Measurements from ENCODE around the gene USP24.
A peak's percentile ranks its signal among the peaks of the same experiment; 100 is the strongest.
"Not testable (repeated sequence)": the region's sequence is repeated elsewhere in the genome, so short reads cannot be mapped to it uniquely, and the experiment has no call there.

The USP24 gene

DNA sequence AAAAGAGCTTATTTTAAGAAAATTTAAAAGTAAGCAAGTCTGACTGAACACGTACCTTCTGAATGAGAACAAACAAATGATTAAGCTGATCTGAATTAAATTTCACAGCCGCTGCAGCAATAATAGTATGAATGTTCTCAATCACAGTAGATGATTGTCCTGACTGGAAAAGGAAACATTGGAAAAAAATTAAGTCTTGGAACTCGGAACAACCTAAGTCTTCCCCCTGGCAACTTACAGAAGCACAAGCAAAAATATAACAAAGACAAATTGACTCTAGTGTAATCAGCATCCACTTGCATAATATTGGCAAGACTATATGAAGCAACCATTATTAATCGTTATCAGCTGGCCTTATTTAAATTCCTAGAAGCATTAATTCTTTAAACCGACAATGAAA, 60.5 kb downstream of the USP24 start:
- no peak for DNase-seq

DNA sequence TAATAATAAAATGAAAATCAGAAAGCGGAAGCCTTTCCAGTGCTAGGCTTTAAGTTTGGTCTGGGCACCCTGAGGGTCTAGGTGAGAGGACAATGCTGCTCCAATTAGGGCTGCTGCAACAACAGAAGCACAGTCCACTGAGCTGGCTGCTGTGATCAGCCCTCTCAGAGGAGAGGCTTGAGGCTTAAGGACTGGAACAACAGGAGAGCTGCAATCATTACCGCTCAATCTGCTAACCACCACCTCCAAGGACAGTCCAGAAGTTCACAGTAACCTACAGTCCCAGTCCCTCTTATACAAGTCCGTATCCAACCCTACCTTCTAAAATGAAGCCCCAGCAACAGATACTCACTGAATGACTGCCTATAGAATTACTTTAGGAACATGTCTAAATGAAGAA, 62.1 kb downstream of the USP24 start:
- no peak for DNase-seq

DNA sequence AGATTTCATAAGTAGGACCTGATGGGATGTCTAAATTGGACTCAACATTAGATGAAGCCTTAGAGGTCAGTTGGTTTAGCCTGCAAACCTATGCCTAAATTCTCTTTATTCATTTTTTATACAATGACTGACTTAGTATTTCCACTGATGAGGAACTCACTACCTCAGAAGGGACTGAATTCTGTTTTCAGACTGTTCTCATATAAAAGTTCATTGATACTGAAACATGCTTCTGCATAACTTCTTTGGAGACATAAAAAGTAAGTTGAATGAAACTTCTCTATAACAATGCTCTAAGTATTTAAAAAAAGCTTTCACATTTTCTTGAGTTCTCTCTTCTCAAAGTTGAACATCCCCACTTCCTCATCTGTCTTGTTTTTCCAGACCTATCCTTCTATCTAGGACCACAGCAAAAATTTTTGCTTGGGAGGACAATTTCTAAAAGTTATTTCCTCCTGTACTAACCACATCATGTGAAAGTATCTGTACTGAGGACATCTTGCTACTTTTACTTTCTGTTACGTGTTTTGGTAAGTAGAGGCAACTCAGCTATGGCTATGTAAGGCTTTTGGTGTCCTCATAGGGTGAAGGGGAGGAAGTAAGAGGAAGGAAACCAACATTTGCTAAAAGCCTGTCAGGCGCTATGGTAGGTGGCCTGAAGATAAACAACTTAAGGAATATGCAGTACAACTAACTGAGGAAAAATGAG, 64.1 kb downstream of the USP24 start:
- peak in 3 of 6 experiments; percentile 18 to 35 (median 31) for DNase-seq

DNA sequence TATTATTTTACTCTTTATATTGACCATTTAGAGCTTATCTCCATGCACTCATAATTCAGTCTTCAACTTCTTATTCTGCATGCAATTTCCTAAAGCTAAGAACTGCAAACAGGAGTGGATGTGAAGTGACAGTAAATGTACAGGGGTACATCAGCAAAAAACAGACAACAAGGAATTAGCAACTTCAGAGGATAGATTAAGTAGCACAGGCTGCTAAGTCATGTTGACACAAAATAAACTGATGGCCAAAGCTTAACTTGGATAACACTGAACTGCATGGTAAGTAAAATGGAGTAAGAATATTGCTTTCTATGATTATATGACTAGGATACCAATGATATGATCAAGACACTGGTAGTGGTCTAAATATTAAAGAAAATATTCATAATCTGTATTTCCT, 66.5 kb downstream of the USP24 start:
- DNase-seq = no peak

- no peak for DNase-seq
These were observed 67.6 kb downstream of the USP24 start for GRCh38 chr1:55147524-55147923.

DNA sequence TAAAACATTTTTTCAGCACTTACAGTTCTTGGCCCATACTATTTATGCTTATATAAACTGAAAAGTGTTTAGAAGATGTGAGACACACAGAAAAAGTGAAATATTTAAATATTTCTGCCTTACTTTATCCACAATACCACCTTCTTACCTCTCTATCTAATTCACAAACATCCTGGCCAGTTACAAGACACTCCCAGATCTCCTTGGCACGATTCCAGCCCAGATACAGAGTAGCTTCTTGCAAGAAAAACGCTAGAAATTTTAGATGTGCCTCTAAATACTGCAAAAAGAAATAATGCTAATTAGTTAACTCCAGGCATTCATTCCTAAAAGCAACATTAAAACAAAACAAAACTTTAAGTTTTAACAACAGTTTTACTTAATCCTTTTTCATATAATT, 68.4 kb downstream of the USP24 start:
- peak in 2 of 6 experiments; percentile 7 to 16 for DNase-seq

- no peak for DNase-seq
These were observed 70.3 kb downstream of the USP24 start for GRCh38 chr1:55144886-55145285.

DNA sequence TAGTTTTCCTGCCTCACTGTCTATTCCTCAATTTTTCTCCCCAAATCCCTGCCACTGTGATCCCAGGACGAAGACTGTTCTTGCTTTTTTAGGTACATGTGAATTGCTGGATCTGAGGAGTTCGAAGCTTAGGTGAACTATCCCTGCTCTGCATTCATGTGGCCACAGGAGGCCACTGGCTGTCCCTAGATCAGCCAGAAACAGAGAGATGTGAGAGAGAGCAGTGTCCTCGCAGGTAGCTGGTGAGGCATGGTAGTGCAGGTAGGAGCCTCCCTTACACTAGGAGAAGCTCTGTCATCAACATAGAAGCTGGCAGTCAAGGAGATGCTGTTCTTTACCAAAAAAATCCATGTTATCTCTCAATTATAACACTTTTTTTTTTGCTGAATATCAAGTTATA, 71.5 kb downstream of the USP24 start:
- DNase-seq = peak in 1 of 6 experiments; percentile 13

DNA sequence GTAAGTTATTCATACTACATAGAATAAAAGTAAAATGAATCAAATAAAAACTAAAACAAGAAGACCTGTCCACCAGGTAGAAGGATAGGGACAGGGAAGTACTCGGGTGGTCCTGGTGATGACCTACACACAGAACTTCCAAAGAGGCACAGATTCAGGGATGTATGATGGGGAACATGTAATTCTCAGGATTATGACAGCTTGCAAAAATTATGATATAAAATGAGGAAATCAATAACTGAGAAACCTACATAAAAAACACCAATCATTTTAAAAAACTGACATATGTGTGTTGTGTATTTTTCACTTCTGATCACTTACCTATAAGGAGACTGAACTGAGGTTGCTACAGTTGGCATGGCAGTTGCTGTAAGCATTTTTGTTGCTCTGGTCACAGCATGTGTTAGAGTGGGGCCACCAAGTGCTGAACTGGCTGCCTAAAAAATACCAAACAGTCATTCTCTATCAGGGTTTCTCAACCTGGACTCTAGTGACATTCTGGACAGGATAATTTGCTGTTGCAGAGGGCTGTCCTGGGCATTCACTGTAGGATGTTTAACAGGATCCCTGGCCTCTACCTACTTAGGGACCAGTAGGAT, 73.8 kb downstream of the USP24 start:
- DNase-seq = no peak

DNA sequence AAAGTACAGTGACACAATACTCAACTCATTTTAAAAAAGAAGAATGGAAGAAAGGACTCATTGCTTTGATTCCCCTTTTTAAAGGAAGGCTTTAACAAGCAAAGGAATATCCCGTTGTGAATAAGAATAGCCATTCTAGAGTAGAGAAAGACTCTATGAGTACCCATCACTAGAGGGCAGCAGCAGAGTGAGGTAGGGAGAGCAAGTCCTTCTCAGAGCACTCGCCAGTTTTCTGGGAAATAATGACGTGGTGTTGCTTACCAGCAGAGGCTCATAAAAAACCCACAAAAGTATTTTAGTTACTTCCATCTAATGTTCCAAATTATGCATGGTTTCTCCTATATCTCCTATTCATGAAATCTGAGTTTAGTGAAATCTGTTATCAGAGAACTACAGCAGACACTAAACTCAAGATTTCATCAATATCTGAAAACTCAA, 74.6 kb downstream of the USP24 start:
- DNase-seq = peak; percentile 9 to 76 (median 62)

DNA sequence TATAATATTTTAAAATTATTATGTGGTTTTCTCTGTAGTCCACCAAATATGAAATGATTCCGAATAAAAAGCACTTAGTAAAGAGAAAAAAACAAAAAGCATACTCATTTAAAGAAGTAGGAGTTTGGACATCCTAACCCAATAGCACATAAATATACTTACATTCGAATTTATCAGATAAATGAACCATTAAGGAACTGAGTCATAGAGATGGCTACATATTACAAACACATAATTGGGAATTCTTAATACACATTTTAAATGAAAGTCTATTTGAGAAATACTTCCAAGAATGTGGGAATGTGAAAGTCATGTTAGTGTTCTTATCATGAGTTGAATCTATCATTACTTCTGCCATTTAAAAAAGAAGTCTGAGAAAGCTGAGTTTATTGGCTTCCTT, 75.0 kb downstream of the USP24 start:
- no peak for DNase-seq

- DNase-seq = no peak
These were observed 76.3 kb downstream of the USP24 start for GRCh38 chr1:55138823-55139222.

DNA sequence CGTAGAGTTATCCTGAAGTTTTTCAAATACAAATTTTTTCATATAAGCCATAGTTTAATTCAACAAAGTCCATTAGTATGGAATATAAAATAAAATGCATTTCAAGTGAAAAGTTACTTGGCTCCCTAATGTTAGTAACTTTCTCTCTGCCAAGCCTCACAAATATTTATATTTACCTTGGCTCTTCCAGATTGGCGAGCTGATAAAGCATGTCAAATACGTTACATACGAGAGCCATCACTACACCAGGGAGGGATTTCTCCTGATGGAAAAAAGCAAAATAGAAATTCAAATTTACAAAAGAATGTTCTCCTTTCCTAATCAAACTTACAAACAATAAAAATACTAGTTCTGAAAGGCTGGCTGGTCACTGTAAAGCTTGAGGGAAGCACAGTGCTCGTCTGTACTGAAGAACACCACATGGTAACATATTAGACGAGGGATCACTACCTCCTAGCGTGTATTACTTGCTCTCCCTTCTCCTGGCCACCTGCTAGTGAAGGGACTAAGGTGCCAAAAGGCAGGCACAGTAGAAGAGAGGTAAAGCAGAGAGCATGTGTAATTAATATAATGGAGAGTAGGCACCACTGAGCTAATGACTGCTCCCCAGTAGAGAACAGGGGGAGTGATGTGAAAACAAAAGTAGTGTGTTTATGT, 80.9 kb downstream of the USP24 start:
- no peak for DNase-seq

DNA sequence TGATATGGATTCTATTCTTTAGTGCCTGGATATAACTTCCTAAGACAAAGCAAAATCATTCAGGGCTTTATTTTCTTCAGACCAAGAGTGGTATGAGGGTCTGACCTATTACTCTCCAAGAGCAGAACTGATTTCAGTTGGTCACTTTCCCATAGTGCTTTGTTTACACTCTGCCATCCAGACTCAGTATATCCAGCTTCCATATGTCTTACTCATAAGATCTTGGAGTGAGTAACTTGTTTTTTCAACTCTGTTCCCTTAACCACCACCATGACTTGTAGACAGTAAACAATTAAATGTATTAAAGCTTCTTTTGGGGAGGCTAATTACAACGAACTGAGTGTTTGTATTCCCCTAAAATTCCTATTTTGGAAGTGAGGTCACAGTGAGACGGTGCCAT, 83.4 kb downstream of the USP24 start:
- DNase-seq = no peak

- no peak for DNase-seq
These were observed 83.9 kb downstream of the USP24 start for GRCh38 chr1:55131218-55131617.

DNA sequence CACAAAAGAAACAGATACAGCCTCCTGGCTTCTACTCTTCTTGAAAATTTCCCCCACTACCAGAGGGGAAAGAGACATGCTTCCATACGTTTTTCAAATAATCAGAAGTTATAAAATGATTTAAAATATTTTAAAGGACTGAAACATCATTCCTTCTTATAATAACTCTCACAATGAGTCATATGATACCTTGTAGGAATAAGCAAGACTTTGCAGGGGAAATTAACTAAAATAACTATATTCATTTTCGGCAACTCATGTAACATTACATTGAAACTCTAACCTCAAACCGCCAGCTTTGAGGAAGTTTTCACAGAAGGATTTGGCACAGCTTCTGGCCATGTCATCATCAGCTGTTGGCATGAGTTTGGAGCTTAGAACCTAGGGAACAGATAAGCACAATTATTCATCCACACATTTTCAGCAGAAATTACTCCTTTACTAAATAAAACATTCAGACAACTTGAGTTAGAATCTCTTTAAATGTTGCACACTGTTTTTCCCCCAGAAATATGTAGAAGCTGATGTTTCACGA, 85.9 kb downstream of the USP24 start:
- no peak for DNase-seq

- no peak for DNase-seq
These were observed 86.7 kb downstream of the USP24 start for GRCh38 chr1:55128418-55128995.

DNA sequence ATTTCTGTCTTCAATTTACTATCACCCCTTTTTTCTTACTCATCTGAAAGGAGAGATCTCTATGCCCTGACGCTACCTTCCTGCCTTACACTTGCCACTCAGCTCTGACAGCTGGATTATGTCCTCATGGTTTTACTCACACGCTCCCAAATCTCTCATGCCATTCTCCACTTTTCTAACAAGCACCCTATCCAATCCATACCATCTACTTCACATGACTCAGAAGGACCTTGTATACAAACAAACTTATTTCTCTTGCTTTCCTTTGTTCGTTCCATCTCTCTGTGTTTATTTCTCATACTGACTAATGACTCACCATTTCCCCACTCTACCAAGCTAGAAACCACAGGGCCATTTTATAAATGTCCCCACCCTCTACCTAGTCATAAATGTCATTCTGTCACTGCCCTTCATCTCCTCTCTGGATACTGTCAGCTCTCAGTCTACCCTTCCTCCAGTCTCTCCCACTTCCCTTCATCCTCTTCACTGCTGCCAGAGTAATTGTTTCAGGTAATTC, 87.3 kb downstream of the USP24 start:
- DNase-seq = no peak

GRCh38 chr1:55124470-55124869, 90.7 kb downstream of the USP24 start:
- DNase-seq = no peak

DNA sequence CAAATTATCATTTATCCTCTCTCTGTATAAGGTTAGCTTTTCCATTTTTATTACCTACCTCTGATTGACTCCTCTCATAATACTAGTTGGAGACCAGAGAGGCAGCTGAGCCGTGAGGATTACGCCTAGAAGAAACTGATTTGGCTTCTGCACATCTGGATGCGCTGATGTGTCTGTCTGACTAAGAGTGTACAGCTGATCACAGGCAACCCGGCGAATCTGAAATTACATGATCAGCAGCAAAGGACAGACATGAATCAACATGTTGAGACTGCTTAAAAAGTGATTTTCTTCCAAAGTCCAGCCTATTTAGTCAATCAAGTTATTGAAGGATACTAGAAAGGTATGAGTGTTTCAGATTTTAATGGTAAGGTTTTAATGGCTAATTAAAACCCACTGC, 94.6 kb downstream of the USP24 start:
- DNase-seq = no peak

- DNase-seq = no peak
These were observed 96.4 kb downstream of the USP24 start for GRCh38 chr1:55118651-55119329.

DNA sequence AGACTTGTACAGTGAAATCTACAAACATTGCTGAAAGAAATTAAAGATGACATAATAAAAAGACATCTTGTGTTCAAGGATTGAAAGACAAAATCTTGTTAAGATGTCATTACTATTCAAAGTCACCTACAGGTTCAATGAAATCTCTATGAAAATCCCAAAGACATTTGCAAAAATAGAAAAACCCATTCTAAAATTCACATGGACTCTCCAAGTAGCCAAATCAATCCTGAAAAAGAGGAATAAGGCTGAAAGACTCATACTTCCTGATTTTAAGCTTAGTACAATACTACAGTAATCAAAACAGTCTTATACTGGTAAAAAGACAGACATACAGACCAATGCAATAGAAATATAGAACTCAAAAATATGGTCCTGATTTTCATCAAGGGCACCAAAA, 97.2 kb downstream of the USP24 start:
- DNase-seq = no peak

DNA sequence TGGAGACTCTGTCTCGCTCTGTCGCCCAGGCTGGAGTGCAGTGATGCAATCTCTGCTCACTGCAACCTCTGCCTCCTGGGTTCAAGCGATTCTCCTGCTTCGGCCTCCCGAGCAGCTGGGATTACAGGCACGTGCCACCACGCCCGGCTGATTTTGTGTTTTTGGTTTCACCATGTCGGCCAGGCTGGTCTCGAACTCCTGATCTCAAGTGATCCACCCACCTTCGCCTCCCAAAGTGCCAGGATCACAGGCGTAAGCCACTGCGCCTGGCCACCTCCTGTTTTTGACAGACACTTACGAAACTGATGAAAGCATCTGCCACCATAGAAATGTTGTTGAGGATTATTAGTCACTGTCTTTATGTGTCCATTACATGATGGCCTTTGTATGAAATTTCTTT, 106.2 kb downstream of the USP24 start:
- not testable (repeated sequence) for DNase-seq
